ENCODE data around the gene CD80.
A peak's percentile ranks its signal among the peaks of the same experiment; 100 is the strongest.

Gene CD80

DNA sequence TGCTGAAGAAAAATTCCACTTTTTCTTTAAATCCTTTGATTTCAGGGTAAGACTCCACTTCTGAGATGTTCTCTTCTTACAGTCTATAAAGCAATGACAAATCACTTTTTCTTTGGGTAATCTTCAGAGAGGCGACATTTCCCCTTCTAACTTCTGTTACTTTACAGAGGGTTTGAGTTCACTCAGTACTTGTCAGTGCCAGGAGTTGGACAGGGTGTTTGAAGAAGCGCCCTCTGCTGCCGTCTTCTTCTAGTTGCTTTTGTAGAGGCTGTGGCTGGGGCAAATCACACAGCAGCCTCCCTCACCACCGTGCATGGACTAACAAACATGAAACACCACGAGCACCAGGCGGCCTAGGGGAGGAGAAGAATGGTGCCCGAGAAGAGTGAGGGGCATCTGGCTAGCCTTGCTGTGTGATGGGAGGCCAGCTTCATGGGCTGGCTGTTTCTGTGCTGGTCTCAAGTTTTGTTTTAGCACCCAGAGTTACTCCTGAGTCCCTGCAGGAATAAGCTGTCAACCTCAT lies at the start of gene CD80:
Gene CD80, minus strand, starts transcription at position 174 of the 523 bp plus-strand sequence. CDS start 1,886 bp downstream, outside the sequence.
- Histone ChIP-seq H2AFZ (ENCODE audit: low read depth, low read length) (peak within 1 kb of the TSS; percentile 60), H3K4me3 (ENCODE audit: low read length) (peak within 1 kb of the TSS; percentile 80), H3K27ac (ENCODE audit: low read length) (peak within 1 kb of the TSS; percentile 94), H3K36me3 (replicated peaks; ENCODE audit: low read depth, low read length) (peaks cover 32% of the 10 kb centered on the region), H3K9me3 (ENCODE audit: insufficient read depth, low read length) (no peaks in the 10 kb centered on the region), H3K4me2 (ENCODE audit: low read length) (peak within 1 kb of the TSS; percentile 93), H3K27me3 (ENCODE audit: low read depth, low read length) (no peaks in the 10 kb centered on the region), H3K79me2 (ENCODE audit: low read length) (peaks cover 75% of the 10 kb centered on the region), H3K9ac (ENCODE audit: low read length) (peak within 1 kb of the TSS; percentile 96), H3K4me1 (ENCODE audit: low read length) (peaks cover 68% of the 10 kb centered on the region), H4K20me1 (ENCODE audit: insufficient read depth, low read length) (no peaks in the 10 kb centered on the region)
- TF ChIP-seq CTCF (IDR thresholded peaks at IDR 0.05; ENCODE audit: low read depth, low read length) (peak; percentile 49), EZH2phosphoT487 (IDR thresholded peaks at IDR 0.05; ENCODE audit: low read depth) (no peak)

- Histone ChIP-seq H3K27ac (ENCODE audit: low read length) (no peak overlapping the region), H3K27me3 (ENCODE audit: low read depth, low read length) (no peaks in the 10 kb centered on the region)
Observed at GRCh38 chr3:119608405-119609000, 49.1 kb upstream of the CD80 start.

DNA sequence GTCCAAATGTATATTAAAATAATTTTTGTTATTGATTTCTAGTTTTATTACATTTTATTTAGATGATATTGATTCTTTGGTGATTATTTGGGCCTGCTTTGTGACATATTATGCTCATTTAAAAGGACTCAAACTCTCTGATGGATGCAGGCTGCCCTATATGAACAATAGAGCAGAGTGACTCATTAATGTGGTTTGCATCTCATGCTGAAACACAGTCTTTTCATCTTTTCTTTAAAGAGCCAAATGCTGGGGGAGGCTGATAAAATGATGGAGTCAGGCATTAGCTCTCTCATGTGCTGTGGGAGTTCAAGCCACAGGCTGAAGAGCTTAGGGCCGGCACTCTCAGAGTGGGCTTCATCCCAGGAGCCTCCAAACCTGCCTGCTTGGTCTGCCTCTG lies 45.5 kb upstream of the CD80 start:
- TF ChIP-seq EZH2phosphoT487 (IDR thresholded peaks at IDR 0.05; ENCODE audit: low read depth): no peak
- TF ChIP-seq CTCF (IDR thresholded peaks at IDR 0.05; ENCODE audit: low read depth, low read length): no peak
- Histone ChIP-seq H4K20me1 (ENCODE audit: insufficient read depth, low read length) (no peaks in the 10 kb centered on the region), H3K9ac (ENCODE audit: low read length) (no peak overlapping the region), H3K9me3 (ENCODE audit: insufficient read depth, low read length) (no peaks in the 10 kb centered on the region), H2AFZ (ENCODE audit: low read depth, low read length) (no peak overlapping the region), H3K4me1 (ENCODE audit: low read length) (peaks cover 38% of the 10 kb centered on the region), H3K27ac (ENCODE audit: low read length) (no peak overlapping the region), H3K4me2 (ENCODE audit: low read length) (no peak overlapping the region), H3K4me3 (ENCODE audit: low read length) (no peak overlapping the region), H3K79me2 (ENCODE audit: low read length) (peaks cover 8% of the 10 kb centered on the region), H3K36me3 (replicated peaks; ENCODE audit: low read depth, low read length) (no peaks in the 10 kb centered on the region), H3K27me3 (ENCODE audit: low read depth, low read length) (no peaks in the 10 kb centered on the region)

More at GRCh38 chr3:119608405-119609000, 49.1 kb upstream of the CD80 start:
- Histone ChIP-seq H3K4me3 (ENCODE audit: low read length) (no peak overlapping the region), H3K9ac (ENCODE audit: low read length) (no peak overlapping the region), H3K9me3 (ENCODE audit: insufficient read depth, low read length) (no peaks in the 10 kb centered on the region), H4K20me1 (ENCODE audit: insufficient read depth, low read length) (no peaks in the 10 kb centered on the region), H3K4me1 (ENCODE audit: low read length) (peaks cover 10% of the 10 kb centered on the region), H3K79me2 (ENCODE audit: low read length) (no peaks in the 10 kb centered on the region), H3K4me2 (ENCODE audit: low read length) (no peak overlapping the region), H2AFZ (ENCODE audit: low read depth, low read length) (no peak overlapping the region), H3K36me3 (replicated peaks; ENCODE audit: low read depth, low read length) (no peaks in the 10 kb centered on the region)
- TF ChIP-seq EZH2phosphoT487 (IDR thresholded peaks at IDR 0.05; ENCODE audit: low read depth) (no peak), CTCF (IDR thresholded peaks at IDR 0.05; ENCODE audit: low read depth, low read length) (no peak)

DNA sequence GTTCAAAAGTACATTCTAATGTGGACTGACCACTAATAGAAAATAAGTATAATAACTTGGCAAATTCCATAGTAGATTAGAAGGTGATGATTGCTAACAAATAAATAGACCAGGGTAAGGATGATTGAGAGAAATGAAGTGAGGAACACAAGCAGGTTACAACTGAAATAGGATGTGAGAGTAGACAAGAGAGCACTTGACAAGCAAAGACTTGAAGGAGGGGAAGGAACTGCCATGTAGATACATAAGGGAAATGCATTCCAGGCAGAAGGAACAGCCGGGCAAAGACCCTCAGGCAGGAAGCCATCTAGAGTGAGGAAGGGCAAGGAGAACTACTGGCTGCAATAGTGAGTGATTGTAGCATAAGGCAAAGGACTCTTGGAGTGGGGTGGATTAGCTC lies 43.3 kb upstream of the CD80 start:
- no peaks in the 10 kb centered on the region for H3K9me3 ChIP-seq (ENCODE audit: insufficient read depth, low read length)
- H3K4me1 ChIP-seq (ENCODE audit: low read length): peaks cover 60% of the 10 kb centered on the region
- no peak overlapping the region for H3K4me3 ChIP-seq (ENCODE audit: low read length)
- H3K36me3 ChIP-seq (replicated peaks; ENCODE audit: low read depth, low read length): no peaks in the 10 kb centered on the region
- no peaks in the 10 kb centered on the region for H3K27me3 ChIP-seq (ENCODE audit: low read depth, low read length)
- peak overlapping the region; percentile 43 for H3K4me2 ChIP-seq (ENCODE audit: low read length)
- peak overlapping the region; percentile 33 for H3K27ac ChIP-seq (ENCODE audit: low read length)
- H3K79me2 ChIP-seq (ENCODE audit: low read length): peaks cover 15% of the 10 kb centered on the region
- TF ChIP-seq EZH2phosphoT487 (IDR thresholded peaks at IDR 0.05; ENCODE audit: low read depth): no peak
- no peak for TF ChIP-seq CTCF (IDR thresholded peaks at IDR 0.05; ENCODE audit: low read depth, low read length)
- H2AFZ ChIP-seq (ENCODE audit: low read depth, low read length): no peak overlapping the region
- no peaks in the 10 kb centered on the region for H4K20me1 ChIP-seq (ENCODE audit: insufficient read depth, low read length)
- H3K9ac ChIP-seq (ENCODE audit: low read length): peak overlapping the region; percentile 3; the same call in 1 of the 2 replicates

Measured in OCI-LY3 (cell line).